GM21526 (cell line): ENCODE data around the gene C12orf43.

ENCODE experiments used
- ATAC-seq: cut with Tn5 transposase; IDR thresholded peaks from one replicate; pipeline ENCODE4 v1.9.1; 2021; ENCODE audit warnings: moderate library complexity; ENCODE audit not compliant: unreplicated experiment, low FRiP score

Gene C12orf43

GRCh38 chr12:121033625-121034349, 17.5 kb upstream of the C12orf43 start:
- no peak for ATAC-seq

GRCh38 chr12:121030576-121031212, 14.4 kb upstream of the C12orf43 start:
- no peak for ATAC-seq

GRCh38 chr12:121026274-121027045, 10.2 kb upstream of the C12orf43 start:
- ATAC-seq: no peak

GRCh38 chr12:121025442-121026226, 9.3 kb upstream of the C12orf43 start:
- ATAC-seq: no peak

- ATAC-seq: no peak
Observed at GRCh38 chr12:121023799-121024198, 7.5 kb upstream of the C12orf43 start.

- no peak for ATAC-seq
Observed at GRCh38 chr12:121022713-121023112, 6.4 kb upstream of the C12orf43 start.

GRCh38 chr12:121021754-121022153, 5.5 kb upstream of the C12orf43 start:
- no peak for ATAC-seq

- no peak for ATAC-seq
Observed at GRCh38 chr12:121018860-121019617, 2.8 kb upstream of the C12orf43 start.

GRCh38 chr12:121017966-121018491, 1.7 kb upstream of the C12orf43 start:
- no peak for ATAC-seq

GRCh38 chr12:121013715-121014114, 2.6 kb downstream of the C12orf43 start:
- no peak for ATAC-seq

- ATAC-seq: no peak
Observed at GRCh38 chr12:121011820-121012219, 4.5 kb downstream of the C12orf43 start.

- no peak for ATAC-seq
Observed at GRCh38 chr12:121010860-121011259, 5.4 kb downstream of the C12orf43 start.

- ATAC-seq: no peak
Observed at GRCh38 chr12:121009741-121010140, 6.5 kb downstream of the C12orf43 start.

- ATAC-seq: no peak
Observed at GRCh38 chr12:121008347-121009098, 7.8 kb downstream of the C12orf43 start.

GRCh38 chr12:121005346-121005815, 10.9 kb downstream of the C12orf43 start:
- ATAC-seq: no peak

GRCh38 chr12:121004253-121004815, 12.0 kb downstream of the C12orf43 start:
- ATAC-seq: no peak

- ATAC-seq: no peak
Observed at GRCh38 chr12:121003650-121004049, 12.6 kb downstream of the C12orf43 start.

- no peak for ATAC-seq
Observed at GRCh38 chr12:121001841-121002483, 14.3 kb downstream of the C12orf43 start.
